A673 (cell line): Measurements from ENCODE around the gene CLUH. TPM values are rescaled to one million over a fixed set of nuclear protein-coding genes. Genes with fewer than 3 reads are reported as not detected.

Experiments used
- BruUV-seq: library from RNA; stranded (reverse); fragments of 400-500 nt; replicated peaks from 2 replicates; lab custom pipeline; 2021; lab: Mats Ljungman, UMichigan
- CTCF ChIA-PET: fragments of 300-600 bp; sonication (Branson Sonifier 250); formaldehyde crosslinking; loops from one replicate; lab custom pipeline; 2022; ENCODE audit warnings: antibody characterized with exemption; lab: Charles Lee
- POLR2A ChIA-PET: fragments of 300-600 bp; sonication (Branson Sonifier 250); formaldehyde crosslinking; loops from one replicate; lab custom pipeline; 2022; ENCODE audit warnings: antibody characterized with exemption; ENCODE audit not compliant: low non-redundant PET; lab: Charles Lee
- DNase-seq: peaks from one replicate; pipeline ENCODE4 v3.0.0-alpha.2; 2015; ENCODE audit warnings: low spot score
- H3K27ac ChIP-seq: fragments of 200-600 bp; sonication (generic); 2 replicates; pipeline ENCODE4 v1.5.1; 2016; ENCODE audit warnings: mixed run types, low read depth, mild to moderate bottlenecking, mixed read lengths, antibody characterized with exemption, low read length; ENCODE audit not compliant: poor library complexity, severe bottlenecking
- H3K27me3 ChIP-seq: fragments of 200-600 bp; sonication (generic); replicated peaks from 2 replicates; pipeline ENCODE4 v1.6.1; 2017; ENCODE audit warnings: mixed run types, low read depth, mild to moderate bottlenecking, mixed read lengths, antibody characterized with exemption, low read length; ENCODE audit not compliant: insufficient read depth, poor library complexity
- H3K36me3 ChIP-seq: fragments of 200-600 bp; sonication (generic); 2 replicates; pipeline ENCODE4 v1.6.1; 2016; ENCODE audit warnings: mixed run types, mild to moderate bottlenecking, mixed read lengths, antibody characterized with exemption, low read length; ENCODE audit not compliant: insufficient read depth, poor library complexity, severe bottlenecking
- H3K4me1 ChIP-seq: fragments of 200-600 bp; sonication (generic); 2 replicates; pipeline ENCODE4 v1.6.1; 2017; ENCODE audit warnings: mixed run types, mild to moderate bottlenecking, mixed read lengths, antibody characterized with exemption, low read length; ENCODE audit not compliant: insufficient read depth, poor library complexity, severe bottlenecking
- H3K4me3 ChIP-seq: fragments of 200-600 bp; sonication (generic); 2 replicates; pipeline ENCODE4 v1.5.1; 2016; ENCODE audit warnings: low read depth, mixed run types, mild to moderate bottlenecking, mixed read lengths, low read length; ENCODE audit not compliant: poor library complexity, severe bottlenecking
- H3K9me3 ChIP-seq: fragments of 200-600 bp; sonication (generic); 2 replicates; pipeline ENCODE4 v1.6.1; 2016; ENCODE audit warnings: mixed run types, low read depth, mild to moderate bottlenecking, mixed read lengths, antibody characterized with exemption, low read length; ENCODE audit not compliant: poor library complexity, severe bottlenecking
- CTCF ChIP-seq: fragments of 300-800, 200-600 bp; sonication (generic); conservative IDR thresholded peaks from 2 replicates; pipeline ENCODE4 v1.5.1; 2017; ENCODE audit warnings: low read depth, mild to moderate bottlenecking, antibody characterized with exemption, low read length, moderate library complexity, mixed read lengths
- EZH2 ChIP-seq: fragments of 200-600 bp; sonication (generic); IDR thresholded peaks from 2 replicates; pipeline ENCODE4 v1.6.1; 2017; ENCODE audit warnings: borderline replicate concordance, low read depth, mild to moderate bottlenecking, mixed read lengths, antibody characterized with exemption, low read length; ENCODE audit not compliant: poor library complexity, severe bottlenecking
- intact Hi-C: fragments of 100-400 bp; cut with micrococcal nuclease; formaldehyde crosslinking; loops from one replicate; pipeline ENCODE4 v1.10.0; 2022; ENCODE audit not compliant: unreplicated experiment
- total RNA-seq: library from RNA; stranded (reverse); gene quantifications from 2 replicates; pipeline ENCODE4 v1.2.3, GENCODE V29; 2021

The CLUH gene
- total RNA-seq, 1 experiment from 2014 or later, result 162 TPM

- H3K27ac ChIP-seq, result no peak overlapping the region
- TF ChIP-seq CTCF (no peak), EZH2 (no peak)
- H3K4me3 ChIP-seq, result no peak overlapping the region
- POLR2A ChIA-PET, result interaction anchor here (0.7 kb wide), 1 partner anchor 1778 kb away, joined by 3 read pairs; no protein-coding TSS in a partner anchor
- H3K4me1 ChIP-seq, result no peaks in the 10 kb centered on the region
- no peaks in the 10 kb centered on the region for H3K9me3 ChIP-seq
- intact Hi-C loops, result loop anchor here (10.0 kb wide), 1 partner anchor 301 kb away; no protein-coding TSS in a partner anchor
- CTCF ChIA-PET, result no interaction called here
- no peak for DNase-seq
- no peaks in the 10 kb centered on the region for H3K27me3 ChIP-seq
- no TSS peak for BruUV-seq
- peaks cover 41% of the 10 kb centered on the region for H3K36me3 ChIP-seq
Observed at GRCh38 chr17:2685696-2686095, 25.9 kb downstream of the CLUH start.

- Histone ChIP-seq H3K9me3 (no peaks in the 10 kb centered on the region), H3K4me1 (no peaks in the 10 kb centered on the region), H3K4me3 (no peak overlapping the region), H3K27me3 (no peaks in the 10 kb centered on the region), H3K27ac (no peak overlapping the region), H3K36me3 (peaks cover 49% of the 10 kb centered on the region)
- BruUV-seq, result no TSS peak
- DNase-seq, result no peak
- CTCF ChIA-PET, result no interaction called here
- intact Hi-C loops, result loop anchor here (10.0 kb wide), 1 partner anchor 300 kb away; no protein-coding TSS in a partner anchor
- TF ChIP-seq EZH2 (no peak), CTCF (no peak)
- POLR2A ChIA-PET, result no interaction called here
Observed at GRCh38 chr17:2684549-2684948, 27.0 kb downstream of the CLUH start.

GRCh38 chr17:2683912-2684311 lies 27.7 kb downstream of the CLUH start:
- no peak overlapping the region for H3K4me3 ChIP-seq
- ChIA-PET POLR2A (no interaction called here), CTCF (no interaction called here)
- DNase-seq, result no peak
- peaks cover 49% of the 10 kb centered on the region for H3K36me3 ChIP-seq
- intact Hi-C loops, result loop anchor here (10.0 kb wide), 1 partner anchor 299 kb away; no protein-coding TSS in a partner anchor
- H3K4me1 ChIP-seq, result no peaks in the 10 kb centered on the region
- TF ChIP-seq CTCF, result no peak
- TF ChIP-seq EZH2, result no peak
- no peaks in the 10 kb centered on the region for H3K27me3 ChIP-seq
- no peaks in the 10 kb centered on the region for H3K9me3 ChIP-seq
- no peak overlapping the region for H3K27ac ChIP-seq
- BruUV-seq, result no TSS peak
